ENCODE measurements around the gene NR5A1. TPM values are rescaled to one million over a fixed set of nuclear protein-coding genes. Genes with fewer than 3 reads are reported as not detected.

The NR5A1 gene
- total and polyA plus RNA-seq, 2 of the 13 experiments (the other 11 are each of a cell fraction or from before 2014, with no cell fraction given), result 28.9 to 44.7 TPM

DNA sequence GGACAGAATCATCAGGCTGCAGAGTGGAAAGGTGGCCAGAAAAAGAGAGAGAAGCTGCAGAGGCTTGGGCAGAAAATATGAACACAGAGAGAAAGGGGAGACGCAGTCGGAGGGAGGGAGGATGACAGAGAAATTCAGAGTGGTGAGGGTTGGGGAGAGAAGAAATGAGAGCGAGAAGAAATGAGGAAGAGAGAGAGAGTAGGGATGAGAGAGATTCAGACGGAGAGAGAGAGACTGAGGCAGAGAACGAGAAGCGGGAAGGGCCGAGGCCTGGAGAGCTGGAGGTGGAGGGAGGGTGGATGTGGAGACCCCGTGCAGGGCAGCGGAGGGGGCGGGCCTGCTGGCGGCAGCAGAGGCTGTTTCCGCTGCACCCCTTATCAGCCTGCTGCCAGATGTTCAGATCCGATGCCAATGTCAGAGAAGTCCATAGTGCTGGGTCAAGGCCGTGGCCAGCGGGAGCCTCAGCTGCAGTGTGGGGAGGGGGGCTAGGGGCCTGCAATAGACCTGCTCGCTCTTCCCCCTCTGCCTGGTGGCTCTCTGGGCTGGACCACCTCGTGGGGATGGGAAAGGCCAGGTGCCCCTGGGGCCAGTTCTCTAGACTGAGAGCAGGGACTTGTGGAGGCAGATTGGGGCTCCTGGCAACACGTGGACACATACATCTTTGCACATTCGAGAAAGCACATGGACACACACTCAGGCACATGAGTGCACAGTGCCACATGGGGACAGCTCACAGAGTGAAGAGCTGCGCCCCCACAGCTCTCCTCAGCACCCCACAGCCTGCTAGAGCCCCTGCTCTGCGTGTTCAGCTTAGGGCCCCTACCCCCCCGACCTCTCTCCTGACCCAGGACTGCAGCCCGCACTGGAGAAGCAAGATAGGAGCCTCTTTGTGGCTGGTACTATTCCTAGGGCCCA lies 4.9 kb upstream of the NR5A1 start (continued):
- TF ChIP-seq, protein P1, sequence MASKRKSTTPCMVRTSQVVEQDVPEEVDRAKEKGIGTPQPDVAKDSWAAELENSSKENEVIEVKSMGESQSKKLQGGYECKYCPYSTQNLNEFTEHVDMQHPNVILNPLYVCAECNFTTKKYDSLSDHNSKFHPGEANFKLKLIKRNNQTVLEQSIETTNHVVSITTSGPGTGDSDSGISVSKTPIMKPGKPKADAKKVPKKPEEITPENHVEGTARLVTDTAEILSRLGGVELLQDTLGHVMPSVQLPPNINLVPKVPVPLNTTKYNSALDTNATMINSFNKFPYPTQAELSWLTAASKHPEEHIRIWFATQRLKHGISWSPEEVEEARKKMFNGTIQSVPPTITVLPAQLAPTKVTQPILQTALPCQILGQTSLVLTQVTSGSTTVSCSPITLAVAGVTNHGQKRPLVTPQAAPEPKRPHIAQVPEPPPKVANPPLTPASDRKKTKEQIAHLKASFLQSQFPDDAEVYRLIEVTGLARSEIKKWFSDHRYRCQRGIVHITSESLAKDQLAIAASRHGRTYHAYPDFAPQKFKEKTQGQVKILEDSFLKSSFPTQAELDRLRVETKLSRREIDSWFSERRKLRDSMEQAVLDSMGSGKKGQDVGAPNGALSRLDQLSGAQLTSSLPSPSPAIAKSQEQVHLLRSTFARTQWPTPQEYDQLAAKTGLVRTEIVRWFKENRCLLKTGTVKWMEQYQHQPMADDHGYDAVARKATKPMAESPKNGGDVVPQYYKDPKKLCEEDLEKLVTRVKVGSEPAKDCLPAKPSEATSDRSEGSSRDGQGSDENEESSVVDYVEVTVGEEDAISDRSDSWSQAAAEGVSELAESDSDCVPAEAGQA (IDR thresholded peaks at IDR 0.05; ENCODE audit: low read depth), result peak; percentile 60; the same call in 1 of the 2 replicates
- TF ChIP-seq, protein P1 (CRISPR knock-in tag; IDR thresholded peaks at IDR 0.05; ENCODE audit: borderline replicate concordance), result no peak
- TF ChIP-seq, protein P2, sequence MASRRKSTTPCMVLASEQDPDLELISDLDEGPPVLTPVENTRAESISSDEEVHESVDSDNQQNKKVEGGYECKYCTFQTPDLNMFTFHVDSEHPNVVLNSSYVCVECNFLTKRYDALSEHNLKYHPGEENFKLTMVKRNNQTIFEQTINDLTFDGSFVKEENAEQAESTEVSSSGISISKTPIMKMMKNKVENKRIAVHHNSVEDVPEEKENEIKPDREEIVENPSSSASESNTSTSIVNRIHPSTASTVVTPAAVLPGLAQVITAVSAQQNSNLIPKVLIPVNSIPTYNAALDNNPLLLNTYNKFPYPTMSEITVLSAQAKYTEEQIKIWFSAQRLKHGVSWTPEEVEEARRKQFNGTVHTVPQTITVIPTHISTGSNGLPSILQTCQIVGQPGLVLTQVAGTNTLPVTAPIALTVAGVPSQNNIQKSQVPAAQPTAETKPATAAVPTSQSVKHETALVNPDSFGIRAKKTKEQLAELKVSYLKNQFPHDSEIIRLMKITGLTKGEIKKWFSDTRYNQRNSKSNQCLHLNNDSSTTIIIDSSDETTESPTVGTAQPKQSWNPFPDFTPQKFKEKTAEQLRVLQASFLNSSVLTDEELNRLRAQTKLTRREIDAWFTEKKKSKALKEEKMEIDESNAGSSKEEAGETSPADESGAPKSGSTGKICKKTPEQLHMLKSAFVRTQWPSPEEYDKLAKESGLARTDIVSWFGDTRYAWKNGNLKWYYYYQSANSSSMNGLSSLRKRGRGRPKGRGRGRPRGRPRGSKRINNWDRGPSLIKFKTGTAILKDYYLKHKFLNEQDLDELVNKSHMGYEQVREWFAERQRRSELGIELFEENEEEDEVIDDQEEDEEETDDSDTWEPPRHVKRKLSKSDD (CRISPR knock-in tag; IDR thresholded peaks at IDR 0.05; ENCODE audit: low read depth), result peak; percentile 67; the same call in 1 of the 2 replicates
- TF ChIP-seq KDM3A (CRISPR knock-in tag; IDR thresholded peaks at IDR 0.05; ENCODE audit: low read depth), result peak; percentile 76; the same call in 1 of the 2 replicates
- peak; percentile 68; the same call in 1 of the 2 replicates for TF ChIP-seq ZBTB20 (CRISPR knock-in tag; IDR thresholded peaks at IDR 0.05; ENCODE audit: borderline replicate concordance, low read depth)
- TF ChIP-seq TAF1 (CRISPR knock-in tag; IDR thresholded peaks at IDR 0.05), result no peak; the same call in 1 of the 2 replicates
- no peak for TF ChIP-seq KLF6 (CRISPR knock-in tag; IDR thresholded peaks at IDR 0.05)
- no peak for TF ChIP-seq ZNF354B (CRISPR knock-in tag; IDR thresholded peaks at IDR 0.05)
- TF ChIP-seq HDAC2 (CRISPR knock-in tag; IDR thresholded peaks at IDR 0.05), result peak; percentile 78
- TF ChIP-seq SSRP1 (CRISPR knock-in tag; IDR thresholded peaks at IDR 0.05), result no peak
- TF ChIP-seq ZBTB7A (CRISPR knock-in tag; IDR thresholded peaks at IDR 0.05), result peak; percentile 98
- TF ChIP-seq ZNF12 (CRISPR knock-in tag; IDR thresholded peaks at IDR 0.05), result no peak
- TF ChIP-seq RBFOX2 (IDR thresholded peaks at IDR 0.05; ENCODE audit: low read depth, low read length), result peak; percentile 40; the same call in 1 of the 2 replicates
- TF ChIP-seq ZNF883 (CRISPR knock-in tag; IDR thresholded peaks at IDR 0.05; ENCODE audit: not compliant biosample characterization), result no peak
- TF ChIP-seq ZNF615 (CRISPR knock-in tag; IDR thresholded peaks at IDR 0.05; ENCODE audit: borderline replicate concordance), result no peak
- peak; percentile 84 for TF ChIP-seq RXRB (CRISPR knock-in tag; IDR thresholded peaks at IDR 0.05; ENCODE audit: borderline replicate concordance)
- TF ChIP-seq ZNF317 (CRISPR knock-in tag; IDR thresholded peaks at IDR 0.05), result no peak
- TF ChIP-seq ZNF660 (CRISPR knock-in tag; IDR thresholded peaks at IDR 0.05; ENCODE audit: borderline replicate concordance, low read depth), result no peak
- no peak for TF ChIP-seq ZNF75D (CRISPR knock-in tag; IDR thresholded peaks at IDR 0.05; ENCODE audit: borderline replicate concordance)
